Sigmoid colon (tissue), 4 donors: ENCODE data around the gene GOLGA3.

ENCODE experiments used
- POLR2A ChIP-seq, 2 donors: fragments of 450-650 bp; IDR thresholded peaks; one replicate each; pipeline ENCODE4 v1.6.1; 2016; ENCODE audit warnings: antibody characterized with exemption in 2 of 2, mild to moderate bottlenecking in 2 of 2, moderate library complexity in 2 of 2
- POLR2AphosphoS5 ChIP-seq, 4 donors: sonication (generic); formaldehyde crosslinking; IDR thresholded peaks; one replicate each; pipeline ENCODE4 v1.6.1; 2017; ENCODE audit warnings: antibody characterized with exemption in 4 of 4
- TF ChIP-seq, protein P1 (sequence below), 4 experiments: fragments of 450-650 bp in 3 of 4; fragments of 200-600 bp in 1 of 4; IDR thresholded peaks; one replicate each; pipeline ENCODE4 v1.5.1; 2016 to 2019; ENCODE audit warnings: antibody characterized with exemption in 4 of 4, mild to moderate bottlenecking in 3 of 4, moderate library complexity in 2 of 4

- TF ChIP-seq, protein P1, sequence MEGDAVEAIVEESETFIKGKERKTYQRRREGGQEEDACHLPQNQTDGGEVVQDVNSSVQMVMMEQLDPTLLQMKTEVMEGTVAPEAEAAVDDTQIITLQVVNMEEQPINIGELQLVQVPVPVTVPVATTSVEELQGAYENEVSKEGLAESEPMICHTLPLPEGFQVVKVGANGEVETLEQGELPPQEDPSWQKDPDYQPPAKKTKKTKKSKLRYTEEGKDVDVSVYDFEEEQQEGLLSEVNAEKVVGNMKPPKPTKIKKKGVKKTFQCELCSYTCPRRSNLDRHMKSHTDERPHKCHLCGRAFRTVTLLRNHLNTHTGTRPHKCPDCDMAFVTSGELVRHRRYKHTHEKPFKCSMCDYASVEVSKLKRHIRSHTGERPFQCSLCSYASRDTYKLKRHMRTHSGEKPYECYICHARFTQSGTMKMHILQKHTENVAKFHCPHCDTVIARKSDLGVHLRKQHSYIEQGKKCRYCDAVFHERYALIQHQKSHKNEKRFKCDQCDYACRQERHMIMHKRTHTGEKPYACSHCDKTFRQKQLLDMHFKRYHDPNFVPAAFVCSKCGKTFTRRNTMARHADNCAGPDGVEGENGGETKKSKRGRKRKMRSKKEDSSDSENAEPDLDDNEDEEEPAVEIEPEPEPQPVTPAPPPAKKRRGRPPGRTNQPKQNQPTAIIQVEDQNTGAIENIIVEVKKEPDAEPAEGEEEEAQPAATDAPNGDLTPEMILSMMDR (IDR thresholded peaks at IDR 0.05) = no peak
- TF ChIP-seq POLR2AphosphoS5 (IDR thresholded peaks at IDR 0.05) (no peak), POLR2A (IDR thresholded peaks at IDR 0.05) (no peak)
These were observed 4.7 kb upstream of the GOLGA3 start for GRCh38 chr12:132833341-132833740.
